NB4 (cell line): ENCODE results near the gene ACOT7.

Experiments used
- DNase-seq: peaks from one replicate; pipeline ENCODE4 v3.0.0; 2010; ENCODE audit warnings: low read depth
- H3K4me3 ChIP-seq: one replicate; pipeline ENCODE4 v1.5.1; 2011; ENCODE audit warnings: mild to moderate bottlenecking, low read depth, low read length, moderate library complexity
- CTCF ChIP-seq: IDR thresholded peaks from one replicate; pipeline ENCODE4 v1.5.1; 2012; ENCODE audit warnings: low read depth, low read length
- MAX ChIP-seq: IDR thresholded peaks from 2 replicates; pipeline ENCODE4 v1.6.1; 2011; ENCODE audit warnings: low read depth, low read length
- MYC ChIP-seq: IDR thresholded peaks from 2 replicates; pipeline ENCODE4 v1.6.1; 2011; ENCODE audit warnings: low read depth, low read length
- POLR2A ChIP-seq: IDR thresholded peaks from 2 replicates; pipeline ENCODE4 v1.6.1; 2011; ENCODE audit warnings: mild to moderate bottlenecking; ENCODE audit not compliant: insufficient read length; ENCODE audit errors: extremely low read depth

Gene ACOT7

GRCh38 chr1:6414443-6414844 is 20.9 kb upstream of the ACOT7 start:
- peak; percentile 68 for DNase-seq
- TF ChIP-seq MYC = peak; percentile 86
- TF ChIP-seq MAX = peak; percentile 96
- TF ChIP-seq POLR2A = no peak
- TF ChIP-seq CTCF = peak; percentile 82
- no peak overlapping the region for H3K4me3 ChIP-seq

GRCh38 chr1:6412896-6413295 is 19.3 kb upstream of the ACOT7 start:
- no peak for TF ChIP-seq CTCF
- no peak for TF ChIP-seq MAX
- no peak for TF ChIP-seq POLR2A
- TF ChIP-seq MYC = no peak
- no peak overlapping the region for H3K4me3 ChIP-seq
- no peak for DNase-seq

- no peak overlapping the region for H3K4me3 ChIP-seq
- TF ChIP-seq MYC (no peak), MAX (no peak), POLR2A (no peak), CTCF (no peak)
- no peak for DNase-seq
Measured at GRCh38 chr1:6410248-6410893, 16.8 kb upstream of the ACOT7 start.

GRCh38 chr1:6409733-6410132 is 16.2 kb upstream of the ACOT7 start:
- TF ChIP-seq CTCF (no peak), POLR2A (no peak), MYC (no peak), MAX (no peak)
- DNase-seq = no peak

GRCh38 chr1:6409053-6409452 is 15.5 kb upstream of the ACOT7 start:
- no peak for DNase-seq
- no peak for TF ChIP-seq MYC
- TF ChIP-seq POLR2A = no peak
- TF ChIP-seq MAX = no peak
- TF ChIP-seq CTCF = no peak
- H3K4me3 ChIP-seq = no peak overlapping the region

More at GRCh38 chr1:6409733-6410132, 16.2 kb upstream of the ACOT7 start:
- no peak overlapping the region for H3K4me3 ChIP-seq

- no peak for DNase-seq
- TF ChIP-seq CTCF (no peak), MYC (no peak), MAX (no peak), POLR2A (no peak)
- no peak overlapping the region for H3K4me3 ChIP-seq
Measured at GRCh38 chr1:6408023-6408422, 14.5 kb upstream of the ACOT7 start.
